ENCODE data around the gene CDHR4.

CDHR4 gene

DNA sequence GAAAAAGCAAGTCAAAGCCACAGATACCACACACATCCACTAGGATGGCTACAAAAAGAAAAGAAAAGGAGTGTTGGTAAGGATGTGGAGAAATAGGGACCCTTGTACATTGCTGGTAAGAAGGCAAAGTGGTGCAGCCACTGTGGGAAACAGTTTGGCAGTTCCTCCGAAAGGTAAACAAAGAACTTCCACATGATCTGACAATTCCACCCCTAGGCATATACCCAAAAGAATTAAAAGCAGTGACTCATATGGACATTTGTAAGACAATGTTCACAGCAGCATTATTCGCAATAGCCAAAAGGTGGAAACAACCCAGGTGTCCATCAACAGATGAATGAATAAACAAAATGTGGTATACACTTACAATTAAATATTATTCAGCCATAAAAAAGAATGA lies 53.7 kb downstream of the CDHR4 start:
- H3K27me3 Mint-ChIP-seq, result no peaks in the 10 kb centered on the region
- no peak for DNase-seq
- H3K4me3 Mint-ChIP-seq, result no peak overlapping the region
- no peak for ATAC-seq
- H3K4me1 Mint-ChIP-seq, result peaks cover 10% of the 10 kb centered on the region
- no peak overlapping the region for H3K27ac Mint-ChIP-seq
- H3K9me3 Mint-ChIP-seq, result no peaks in the 10 kb centered on the region
